Activated T-cell treated with anti-CD3 and anti-CD28 coated beads, Interleukin-2, amount 50 U/mL, for 48 hours (primary cell): ENCODE data around the gene CXCL10.
"Not testable (repeated sequence)": the region's sequence is repeated elsewhere in the genome, so short reads cannot be mapped to it uniquely, and the experiment has no call there.

ENCODE experiments used
- DNase-seq, 2 experiments: peaks; one replicate each; pipeline ENCODE4 v3.0.0-alpha.2; 2020

CXCL10 gene

GRCh38 chr4:76024065-76024464, 768 bp upstream of the CXCL10 start:
- no peak for DNase-seq

DNA sequence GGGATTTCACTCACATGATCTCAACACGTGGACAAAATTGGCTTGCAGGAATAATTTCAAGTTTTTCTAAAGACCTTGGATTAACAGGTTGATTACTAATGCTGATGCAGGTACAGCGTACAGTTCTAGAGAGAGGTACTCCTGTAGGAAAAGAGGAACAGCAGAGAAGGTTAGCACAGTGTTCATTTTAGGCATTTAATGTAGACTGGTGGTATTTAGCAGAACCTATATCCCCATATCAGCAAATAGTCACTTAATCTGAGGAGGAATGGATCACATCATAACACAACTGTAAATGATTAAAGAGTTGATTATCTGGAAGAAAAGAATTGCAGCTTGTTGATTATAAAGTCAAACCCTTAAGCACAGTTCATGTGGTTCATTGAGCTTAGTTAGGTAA, 620 bp downstream of the CXCL10 start:
- DNase-seq, result no peak

- DNase-seq, result no peak
Measured at GRCh38 chr4:76022031-76022430, 1.3 kb downstream of the CXCL10 start.

DNA sequence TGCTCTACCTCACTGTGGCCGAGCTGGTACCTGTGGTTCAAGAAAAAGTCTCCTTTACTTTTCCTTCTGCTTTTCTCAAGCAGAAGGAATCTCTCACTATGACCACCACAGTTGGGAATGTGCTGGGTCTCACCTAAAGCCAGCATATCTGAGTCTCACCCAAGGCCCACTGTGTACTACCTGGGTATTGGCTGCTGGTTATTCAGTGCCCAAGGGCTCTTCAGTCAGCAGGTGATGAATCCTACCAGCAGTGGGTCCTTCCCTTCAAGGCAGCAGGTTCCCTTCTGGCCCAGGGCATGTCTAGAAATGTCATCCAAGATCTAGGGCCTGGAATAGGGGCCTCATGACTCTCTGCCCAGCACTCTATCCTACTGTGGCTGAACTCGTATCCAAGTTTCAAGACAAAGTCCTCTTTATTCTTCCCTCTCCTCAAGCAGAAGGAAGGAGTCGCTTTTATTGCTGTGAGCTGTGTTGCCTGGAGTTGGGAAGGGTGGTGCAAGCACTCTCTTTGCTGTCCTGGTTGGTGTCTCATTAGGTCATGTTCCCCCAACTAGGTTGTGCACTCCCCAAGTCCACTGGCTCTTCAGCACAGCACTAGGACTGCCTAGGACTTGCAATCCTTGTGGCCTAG, 6.1 kb downstream of the CXCL10 start:
- no peak for DNase-seq

DNA sequence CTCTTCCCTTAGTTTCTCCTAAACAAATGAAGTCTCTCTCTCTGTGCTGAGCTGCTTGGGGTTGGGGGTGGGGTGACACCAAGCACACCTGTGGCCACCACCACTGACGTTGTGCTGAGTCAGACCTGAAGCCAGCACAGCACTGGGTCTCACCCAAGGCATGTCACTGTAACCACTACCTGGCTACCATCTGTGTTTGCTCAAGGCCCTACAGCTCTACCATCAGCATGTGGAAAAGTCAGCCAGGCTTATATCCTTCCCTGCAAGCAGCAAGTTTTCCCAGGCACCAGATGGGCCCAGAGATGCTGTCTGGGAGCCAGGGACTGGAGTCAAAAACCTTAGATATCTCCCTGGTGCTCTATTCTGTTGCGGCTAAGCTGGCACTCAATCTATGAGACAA, 6.9 kb downstream of the CXCL10 start:
- peak; percentile 38 to 46 for DNase-seq

DNA sequence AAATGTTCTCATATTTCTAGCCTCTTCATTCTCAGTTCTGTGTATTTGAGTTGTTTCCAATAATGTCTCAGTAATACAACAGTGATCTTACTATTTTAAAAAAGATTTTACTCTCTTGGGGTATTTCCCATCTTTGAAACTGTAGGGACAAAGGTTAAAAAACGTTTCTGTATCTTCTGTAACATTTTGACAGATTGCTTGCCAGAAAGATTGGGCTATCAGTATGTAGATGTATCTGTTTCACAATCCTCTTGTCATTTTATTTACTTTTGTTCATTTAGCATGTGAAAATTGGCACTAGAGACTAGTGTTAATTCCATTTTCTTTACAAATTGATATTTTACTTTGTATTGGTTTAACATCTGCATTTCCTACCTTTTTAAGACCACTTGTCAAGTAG, 9.8 kb downstream of the CXCL10 start:
- no peak for DNase-seq

- DNase-seq, result no peak
Measured at GRCh38 chr4:76012388-76012801, 10.9 kb downstream of the CXCL10 start.

- DNase-seq, result no peak
Measured at GRCh38 chr4:76011700-76012387, 11.5 kb downstream of the CXCL10 start.

DNA sequence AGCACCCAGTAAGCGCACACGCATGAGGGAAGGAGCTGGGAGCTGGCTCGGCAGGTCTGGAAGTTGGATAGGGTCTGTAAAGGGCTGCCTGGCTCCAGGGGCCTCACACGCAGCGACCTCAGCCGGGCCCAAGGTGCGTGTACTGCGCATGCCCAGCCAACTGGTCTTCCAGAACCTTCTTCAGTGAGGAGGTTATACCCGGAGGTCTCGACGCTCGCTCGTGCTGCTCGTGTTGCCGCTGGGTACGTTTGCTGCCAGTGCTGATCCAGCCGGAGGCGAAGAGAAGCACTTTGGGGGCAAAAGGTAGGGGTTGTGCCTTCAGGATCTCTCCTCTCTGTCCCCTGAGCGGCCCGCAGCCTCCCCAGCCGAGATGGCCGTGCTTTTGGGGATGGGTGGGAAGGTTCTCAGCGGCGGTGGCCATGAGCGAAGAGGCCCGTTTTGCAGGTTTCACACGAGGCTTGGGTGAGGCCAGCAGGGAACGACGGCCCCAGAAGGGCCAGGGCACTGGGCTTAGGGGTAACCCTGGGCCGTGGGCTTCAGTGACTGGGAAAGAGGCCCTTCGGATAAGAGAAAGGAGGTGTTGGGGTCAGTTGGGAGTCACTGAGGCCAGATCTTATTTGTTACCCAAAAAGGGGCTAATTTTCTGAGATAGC, 12.2 kb downstream of the CXCL10 start:
- DNase-seq, result no peak

DNA sequence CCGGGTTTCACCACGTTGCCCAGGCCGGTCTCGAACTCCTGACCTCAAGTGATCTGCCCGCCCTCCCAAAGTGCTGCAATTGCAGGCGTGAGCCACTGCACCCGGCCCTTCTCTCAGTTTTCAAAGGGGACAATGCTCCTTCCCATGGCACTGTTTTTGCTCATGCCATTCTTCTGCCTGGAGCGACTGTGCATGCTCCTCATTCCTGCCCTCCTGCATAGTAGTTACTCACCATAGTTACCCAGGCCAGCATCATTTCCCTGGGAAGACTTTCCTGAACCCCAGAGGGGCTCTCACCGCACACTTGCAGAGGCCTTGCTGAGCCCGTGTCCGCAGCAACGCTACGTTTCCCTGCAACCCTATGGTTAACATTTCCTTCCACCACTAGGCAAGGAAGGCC, 12.7 kb downstream of the CXCL10 start:
- no peak for DNase-seq

DNA sequence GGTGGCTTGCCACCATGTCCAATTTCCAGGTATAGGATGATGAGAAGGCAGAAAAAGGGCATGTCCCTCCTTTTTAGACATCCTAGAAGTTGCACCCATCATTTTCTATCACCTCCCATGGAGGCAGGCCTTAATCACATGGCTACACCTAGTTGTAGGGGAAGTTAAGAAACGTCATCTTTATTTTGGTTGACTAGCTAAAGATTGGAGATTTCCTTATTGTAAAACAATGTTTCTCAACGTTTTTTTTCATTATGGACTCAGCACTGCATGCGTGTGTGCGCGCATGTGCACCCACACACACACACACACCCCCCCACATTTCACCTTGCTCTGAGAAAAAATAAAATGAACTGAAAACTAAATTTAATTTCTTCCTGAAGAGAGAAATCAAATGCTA, 14.0 kb downstream of the CXCL10 start:
- DNase-seq, result no peak

- no peak for DNase-seq
Measured at GRCh38 chr4:76007089-76007862, 16.0 kb downstream of the CXCL10 start, which contains the start of gene CXCL9. TSS of gene CXCL9 (minus strand) at chr4:76007509. CDS start at chr4:76007449, 60 bp downstream.

DNA sequence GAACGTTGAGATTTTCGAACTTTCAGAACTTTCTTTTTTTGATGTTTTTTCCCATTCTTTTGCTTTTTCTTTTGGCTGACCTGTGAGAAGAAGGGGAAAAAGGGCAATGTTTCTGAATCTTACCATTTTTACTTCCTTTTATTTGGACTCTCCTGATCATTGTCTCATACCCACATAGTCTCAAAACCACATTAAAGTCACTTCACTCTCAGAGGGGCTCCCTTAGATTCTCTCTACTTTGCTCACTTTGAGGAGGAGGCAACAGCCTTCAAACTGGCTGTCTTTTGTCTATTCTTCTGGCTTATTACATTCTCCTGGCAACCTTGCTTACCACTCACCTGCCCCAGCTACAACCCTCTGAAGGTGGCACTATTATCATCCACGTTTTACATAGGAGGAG, 19.7 kb downstream of the CXCL10 start:
- no peak for DNase-seq

GRCh38 chr4:76003035-76003434, 20.3 kb downstream of the CXCL10 start:
- no peak for DNase-seq

- DNase-seq, result no peak
Measured at GRCh38 chr4:76002176-76002575, 21.1 kb downstream of the CXCL10 start.

GRCh38 chr4:76001700-76002099, 21.6 kb downstream of the CXCL10 start:
- no peak for DNase-seq

DNA sequence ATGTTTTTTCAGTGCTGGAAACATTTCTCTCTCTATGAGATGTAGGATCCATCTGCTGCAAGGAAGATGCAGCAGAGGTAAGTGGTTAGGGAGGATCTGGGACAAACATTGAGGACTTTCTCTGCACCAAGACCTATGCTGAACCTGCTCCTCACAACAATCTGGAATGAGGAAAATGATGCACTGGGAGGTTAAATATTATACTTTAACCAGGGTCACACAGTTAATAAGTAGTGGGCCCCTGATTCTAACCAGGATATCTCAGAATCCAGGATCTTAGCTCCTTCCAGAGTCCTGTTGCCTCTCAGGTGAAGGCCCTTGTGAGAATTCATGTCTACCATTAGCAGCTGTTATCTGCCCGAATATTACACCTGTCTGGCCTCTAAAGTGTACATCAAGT, 23.0 kb downstream of the CXCL10 start:
- DNase-seq, result no peak

- not testable (repeated sequence) for DNase-seq
Measured at GRCh38 chr4:75998525-75999147, 24.7 kb downstream of the CXCL10 start.

GRCh38 chr4:75997946-75998345, 25.4 kb downstream of the CXCL10 start:
- DNase-seq, result no peak

DNA sequence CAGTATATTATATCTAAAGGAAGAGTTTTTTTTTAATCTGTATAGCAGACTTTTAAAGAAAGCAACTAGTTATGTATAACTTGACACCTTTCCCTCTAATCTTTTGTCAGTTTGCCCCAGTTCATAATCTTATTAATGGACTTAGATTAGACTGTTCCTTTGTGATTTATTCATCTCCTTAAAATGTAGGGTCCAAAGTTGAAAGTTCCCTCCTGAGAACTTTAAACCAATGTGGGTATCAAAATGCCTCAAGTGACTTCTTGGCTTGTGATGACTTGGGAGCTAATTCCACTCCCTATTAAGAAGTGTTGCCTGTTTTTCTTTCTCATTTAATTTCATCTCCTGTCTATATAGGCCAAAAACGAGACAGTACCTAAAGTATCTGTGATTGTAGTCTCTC, 26.2 kb downstream of the CXCL10 start:
- no peak for DNase-seq

DNA sequence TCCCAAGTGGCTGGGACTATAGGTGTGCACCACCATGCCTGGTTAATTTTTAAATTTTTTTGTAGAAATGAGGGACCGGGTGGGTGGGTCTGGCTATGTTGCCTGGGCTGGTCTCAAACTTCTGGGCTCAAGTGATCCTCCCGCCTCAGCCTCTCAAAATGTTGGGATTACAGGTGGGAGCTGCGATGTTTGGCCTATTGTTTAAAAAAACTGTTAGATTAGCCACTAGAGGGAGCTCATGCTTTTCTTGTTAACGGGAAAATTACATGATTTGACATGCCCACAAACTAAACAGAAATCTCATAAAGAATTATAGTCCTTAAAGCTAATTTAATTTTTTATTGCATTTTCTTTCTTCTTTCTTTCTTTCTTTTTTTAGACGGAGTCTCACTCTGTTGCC, 27.6 kb downstream of the CXCL10 start:
- DNase-seq, result peak; percentile 32 to 41

- DNase-seq, result no peak
Measured at GRCh38 chr4:75992462-75992861, 30.8 kb downstream of the CXCL10 start.
